ENCODE data around the gene RFESD.
A peak's percentile ranks its signal among the peaks of the same experiment; 100 is the strongest.

The RFESD gene

GRCh38 chr5:95655575-95655974, 9.0 kb downstream of the RFESD start:
- no peak for DNase-seq
- intact Hi-C loops (cut with DNase I) = no loop called here

DNA sequence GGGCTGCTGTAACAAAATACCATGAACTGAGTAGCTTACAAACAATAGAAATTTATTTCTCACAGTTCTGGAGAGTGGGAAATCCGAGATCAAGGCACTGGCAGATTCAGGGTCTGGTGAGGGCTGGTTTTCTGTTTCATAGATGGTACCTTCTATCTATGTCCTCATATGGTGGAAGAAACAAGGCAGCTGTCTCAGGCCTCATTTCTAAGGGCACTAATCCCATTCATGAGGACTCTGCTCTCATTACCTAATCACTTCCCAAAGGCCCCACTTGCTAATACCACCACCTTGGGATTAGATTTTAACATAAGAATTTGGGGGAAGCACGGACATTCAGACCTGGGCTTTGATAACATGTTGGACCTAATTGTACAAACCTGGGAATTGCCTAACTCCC, 13.5 kb downstream of the RFESD start:
- intact Hi-C loops (cut with DNase I) = loop anchor here (5.0 kb wide), 2 partner anchors 122 to 187 kb away; no protein-coding TSS in a partner anchor
- DNase-seq = no peak

DNA sequence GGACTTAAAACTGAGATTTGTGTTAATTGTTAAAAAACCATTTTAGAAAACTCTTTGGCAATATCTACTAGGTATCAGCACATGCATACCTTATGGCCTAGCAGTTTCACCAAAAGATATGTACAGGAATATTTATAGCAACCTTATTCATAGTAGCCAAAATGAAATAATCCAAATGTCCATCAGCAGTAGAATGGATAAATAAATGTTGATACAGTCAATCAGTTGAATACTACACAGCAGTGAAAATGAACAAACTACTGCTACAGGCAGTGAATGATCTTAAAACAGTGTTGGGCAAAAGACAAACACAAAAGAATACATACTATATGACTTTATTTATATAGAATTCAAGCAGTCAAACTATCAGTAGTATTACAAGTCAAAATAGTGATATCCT, 16.4 kb downstream of the RFESD start:
- no peak for DNase-seq
- intact Hi-C loops (cut with DNase I) = loop anchor here (5.0 kb wide), 2 partner anchors 119 to 184 kb away; no protein-coding TSS in a partner anchor

- intact Hi-C loops (cut with DNase I) = loop anchor here (5.0 kb wide), 2 partner anchors 118 to 183 kb away; no protein-coding TSS in a partner anchor
Observed at GRCh38 chr5:95664204-95664786, 17.7 kb downstream of the RFESD start.

GRCh38 chr5:95667061-95667618, 20.6 kb downstream of the RFESD start:
- DNase-seq = no peak
- intact Hi-C loops (cut with DNase I) = no loop called here

More at GRCh38 chr5:95664204-95664786, 17.7 kb downstream of the RFESD start:
- DNase-seq = peak in 1 of 10 donors; percentile 24

DNA sequence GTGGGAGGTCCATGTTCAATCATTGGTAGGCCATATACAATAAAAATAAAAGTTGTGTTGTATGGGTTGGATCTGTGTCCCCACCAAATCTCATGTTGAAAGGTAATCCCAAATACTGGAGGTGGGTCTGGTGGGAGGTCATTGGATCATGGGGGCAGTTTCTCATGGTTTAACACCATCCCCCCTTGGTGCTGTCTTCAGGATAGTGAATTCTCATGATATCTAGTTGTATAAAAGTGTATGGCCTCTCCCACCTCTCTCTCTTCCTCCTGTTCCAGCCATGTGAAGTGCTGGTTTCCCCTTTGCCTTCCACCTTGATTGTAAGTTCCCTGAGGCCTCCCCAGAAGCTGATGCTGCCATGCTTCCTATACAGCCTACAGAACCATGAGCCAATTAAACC, 21.1 kb downstream of the RFESD start:
- DNase-seq = no peak
- intact Hi-C loops (cut with DNase I) = loop anchor here (2.0 kb wide), 1 partner anchor 63 kb away; the partner anchor contains the start of gene RHOBTB3

GRCh38 chr5:95668216-95668615, 21.6 kb downstream of the RFESD start:
- intact Hi-C loops (cut with DNase I) = loop anchor here (2.0 kb wide), 1 partner anchor 63 kb away; the partner anchor contains the start of gene RHOBTB3
- no peak for DNase-seq

GRCh38 chr5:95668728-95669127, 22.2 kb downstream of the RFESD start:
- intact Hi-C loops (cut with DNase I) = loop anchor here (2.0 kb wide), 1 partner anchor 62 kb away; the partner anchor contains the start of gene RHOBTB3
- no peak for DNase-seq

GRCh38 chr5:95669540-95669939, 23.0 kb downstream of the RFESD start:
- peak; percentile 14 to 94 (median 52) for DNase-seq
- intact Hi-C loops (cut with DNase I) = loop anchor here (2.0 kb wide), 1 partner anchor 61 kb away; the partner anchor contains the start of gene RHOBTB3

DNA sequence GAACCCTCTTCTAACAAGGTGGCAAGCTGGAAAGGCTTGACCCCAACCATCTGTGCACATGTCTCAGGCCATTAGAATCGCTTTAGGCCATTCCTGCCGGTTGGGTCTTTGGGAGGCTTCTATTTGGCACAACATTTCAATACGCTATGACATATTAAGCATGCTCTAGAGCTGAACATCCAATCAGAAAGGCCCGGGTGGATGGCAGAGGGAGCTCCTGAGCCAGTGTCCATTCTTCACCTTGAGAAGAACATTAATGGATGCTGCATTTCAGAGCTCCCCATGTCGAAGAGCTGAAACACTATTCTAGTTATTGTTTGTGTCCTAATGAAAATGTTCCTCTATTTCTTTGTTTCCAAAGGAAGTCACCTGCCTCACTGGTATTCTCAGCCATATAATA, 23.4 kb downstream of the RFESD start:
- DNase-seq = no peak
- intact Hi-C loops (cut with DNase I) = loop anchor here (2.0 kb wide), 1 partner anchor 61 kb away; the partner anchor contains the start of gene RHOBTB3

GRCh38 chr5:95670568-95670967, 24.0 kb downstream of the RFESD start:
- intact Hi-C loops (cut with DNase I) = no loop called here
- DNase-seq = no peak

DNA sequence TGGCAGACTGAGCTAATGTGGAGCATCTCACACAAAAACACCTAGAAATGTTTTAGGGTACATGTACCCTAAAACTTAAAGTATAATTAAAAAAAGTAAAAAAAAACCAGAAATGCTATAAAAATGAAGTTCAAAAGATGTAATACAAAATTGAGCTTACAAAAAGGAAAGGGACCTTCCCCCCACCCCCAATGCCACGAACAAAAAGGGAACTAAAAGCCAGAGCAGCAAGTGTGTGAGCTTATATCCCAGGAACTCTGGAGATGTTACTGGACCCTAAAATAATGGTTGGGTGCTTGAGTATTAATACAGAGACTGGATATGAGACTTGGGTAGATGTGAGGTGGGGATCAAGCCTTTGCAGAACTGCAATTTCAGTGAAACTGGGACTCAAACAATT, 25.2 kb downstream of the RFESD start:
- intact Hi-C loops (cut with DNase I) = no loop called here
- no peak for DNase-seq

DNA sequence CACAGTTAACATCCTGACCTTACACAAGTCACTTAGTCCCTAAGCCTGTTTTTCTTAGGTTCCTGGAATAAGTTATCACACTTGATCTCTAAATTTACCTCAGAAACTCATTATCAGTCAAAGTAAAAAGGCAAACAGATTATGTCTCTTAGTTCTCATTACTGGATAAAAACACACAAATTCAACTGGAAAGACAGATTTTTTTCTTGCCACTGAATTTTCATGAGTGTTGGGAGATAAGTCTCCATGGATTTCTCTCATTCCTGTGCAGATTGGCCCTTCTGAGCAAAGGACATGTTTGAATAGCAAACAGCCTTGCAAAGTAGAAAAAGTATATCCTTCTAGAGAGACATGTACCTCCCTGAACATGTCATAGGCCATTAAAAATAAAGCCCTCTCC, 26.1 kb downstream of the RFESD start:
- intact Hi-C loops (cut with DNase I) = no loop called here
- DNase-seq = no peak

- DNase-seq = no peak
- intact Hi-C loops (cut with DNase I) = no loop called here
Observed at GRCh38 chr5:95673081-95673480, 26.5 kb downstream of the RFESD start.

- intact Hi-C loops (cut with DNase I) = no loop called here
Observed at GRCh38 chr5:95682891-95683290, 36.3 kb downstream of the RFESD start, which contains the start of gene SPATA9. TSS of gene SPATA9 (minus strand) at chr5:95682991. CDS start at chr5:95682854, 137 bp downstream.

GRCh38 chr5:95684361-95684760, 37.8 kb downstream of the RFESD start:
- DNase-seq = no peak
- intact Hi-C loops (cut with DNase I) = no loop called here

More at GRCh38 chr5:95682891-95683290, 36.3 kb downstream of the RFESD start, which contains the start of gene SPATA9:
- DNase-seq = no peak

DNA sequence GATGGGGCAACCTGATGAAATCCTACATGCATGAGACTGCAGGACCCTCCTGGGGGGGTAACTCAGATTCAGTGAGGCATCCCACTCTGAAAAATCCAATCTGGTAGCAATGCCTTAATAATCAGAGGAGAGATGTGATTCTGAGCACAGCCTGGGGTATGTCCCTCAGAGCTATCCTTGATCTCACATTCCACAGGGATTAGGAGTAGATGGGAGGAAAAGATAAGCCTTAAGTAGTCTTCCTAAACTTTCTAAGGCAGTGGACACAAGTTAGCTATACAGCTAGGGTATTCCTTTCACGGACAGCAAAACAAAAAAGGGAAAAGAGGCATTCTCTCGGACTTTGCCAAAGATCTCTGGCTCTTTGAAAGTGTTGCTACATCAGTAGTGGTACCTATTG, 40.1 kb downstream of the RFESD start:
- intact Hi-C loops (cut with DNase I) = no loop called here
- no peak for DNase-seq

DNA sequence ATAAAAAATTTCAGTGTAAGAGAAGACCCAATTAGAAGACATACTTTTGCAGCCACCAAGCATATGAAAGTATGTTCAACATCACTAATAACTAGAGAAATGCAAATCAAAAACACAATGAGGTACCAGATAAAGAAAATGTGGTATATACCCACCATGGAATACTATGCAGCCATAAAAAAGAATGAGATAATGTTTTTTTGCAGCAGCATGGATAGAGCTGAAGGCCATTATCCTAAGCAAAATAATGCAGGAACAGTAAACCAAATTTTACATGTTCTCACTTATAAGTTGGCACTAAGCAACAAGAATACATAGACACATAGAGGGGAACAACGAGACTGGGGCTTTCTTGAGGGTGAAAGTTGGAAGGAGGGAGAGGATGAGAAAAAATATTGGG, 43.1 kb downstream of the RFESD start:
- no peak for DNase-seq
- intact Hi-C loops (cut with DNase I) = no loop called here

DNA sequence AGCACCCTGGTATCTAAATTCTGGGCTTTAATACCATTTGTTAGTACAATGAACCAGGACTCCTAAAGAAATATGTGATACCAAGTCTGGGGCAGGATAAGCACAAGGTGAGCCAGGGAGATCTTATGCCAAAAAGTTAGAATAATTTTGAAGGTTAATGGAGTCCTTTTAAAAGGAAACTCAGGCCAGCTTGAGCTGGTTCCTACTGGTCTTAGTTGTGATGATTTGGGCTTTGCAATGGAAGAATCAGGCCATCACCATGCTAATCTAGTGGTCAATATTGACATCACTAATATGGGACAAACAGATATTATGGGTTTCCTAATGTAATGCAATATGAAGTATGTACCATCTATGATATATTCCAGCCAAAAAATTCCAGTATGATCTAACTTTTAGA, 43.8 kb downstream of the RFESD start:
- intact Hi-C loops (cut with DNase I) = no loop called here

DNA sequence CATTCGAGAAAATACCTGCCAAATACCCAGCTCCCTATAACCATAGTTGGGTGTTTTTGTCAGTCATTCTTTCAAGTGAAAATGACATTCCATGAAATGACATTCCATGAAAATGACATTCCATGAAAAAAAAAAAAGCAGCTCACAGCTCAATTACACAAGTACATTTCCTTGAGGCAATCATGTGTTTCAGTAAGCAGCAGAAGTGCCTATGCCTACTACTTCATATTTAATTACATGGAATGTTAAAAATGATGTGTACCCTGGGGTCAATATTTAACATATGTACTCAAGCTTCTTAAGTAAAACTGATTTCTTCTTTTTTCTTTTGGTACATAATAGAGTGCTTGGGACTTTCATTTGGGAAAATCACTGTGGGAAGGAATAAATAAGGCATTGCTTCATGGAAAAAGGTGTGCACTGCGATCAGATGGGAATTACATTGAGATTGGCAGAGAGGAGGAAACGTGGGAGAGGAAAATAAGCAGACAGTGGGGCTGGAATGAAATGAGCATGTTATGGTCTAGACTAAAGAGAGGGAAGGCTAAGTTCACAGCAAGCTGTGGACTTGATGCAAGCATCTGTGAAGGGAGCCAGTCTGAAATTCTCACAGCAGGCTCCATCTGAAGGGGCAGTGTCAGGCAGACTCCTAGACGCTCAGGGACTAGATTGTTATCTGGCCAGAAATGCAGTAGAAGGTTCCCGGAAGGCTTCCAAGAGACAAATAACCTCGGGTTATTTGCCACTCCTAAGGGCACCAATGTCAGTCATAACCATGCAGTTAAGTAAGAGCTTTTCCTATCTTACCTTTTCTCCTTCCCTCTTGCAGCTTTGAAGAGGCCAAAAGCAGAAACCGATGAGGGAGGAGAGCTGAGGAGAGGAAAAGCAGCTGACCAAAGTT, 51.5 kb downstream of the RFESD start:
- DNase-seq = no peak
- intact Hi-C loops (cut with DNase I) = no loop called here

More for the DNA sequence above, 43.8 kb downstream of the RFESD start:
- no peak for DNase-seq

GRCh38 chr5:95699337-95699736, 52.8 kb downstream of the RFESD start:
- no peak for DNase-seq
- intact Hi-C loops (cut with DNase I) = no loop called here
